Liver (tissue), 3 donors: ENCODE data around the gene GAS7.

Experiments used
- JUND ChIP-seq, 2 donors: IDR thresholded peaks; 2 replicates each; pipeline ENCODE4 v1.6.1; 2016; ENCODE audit warnings: antibody characterized with exemption in 2 of 2
- RXRA ChIP-seq, 2 donors: IDR thresholded peaks; 2 replicates each; pipeline ENCODE4 v1.6.1; 2017 to 2018; ENCODE audit warnings: antibody characterized with exemption in 2 of 2, mild to moderate bottlenecking in 1 of 2
- TF ChIP-seq, protein P1 (sequence below): fragments of 150-350 bp; IDR thresholded peaks from 2 replicates; pipeline ENCODE4 v1.5.1; 2017; ENCODE audit warnings: improper control_type of control experiment, low read depth, low read length; ENCODE audit not compliant: missing input control
- TF ChIP-seq, protein P2 (sequence below): IDR thresholded peaks from 2 replicates; pipeline ENCODE4 v1.6.1; 2016; ENCODE audit warnings: antibody characterized with exemption, mild to moderate bottlenecking
- donor health status: healthy.
- donor health status: healthy.

DNA sequence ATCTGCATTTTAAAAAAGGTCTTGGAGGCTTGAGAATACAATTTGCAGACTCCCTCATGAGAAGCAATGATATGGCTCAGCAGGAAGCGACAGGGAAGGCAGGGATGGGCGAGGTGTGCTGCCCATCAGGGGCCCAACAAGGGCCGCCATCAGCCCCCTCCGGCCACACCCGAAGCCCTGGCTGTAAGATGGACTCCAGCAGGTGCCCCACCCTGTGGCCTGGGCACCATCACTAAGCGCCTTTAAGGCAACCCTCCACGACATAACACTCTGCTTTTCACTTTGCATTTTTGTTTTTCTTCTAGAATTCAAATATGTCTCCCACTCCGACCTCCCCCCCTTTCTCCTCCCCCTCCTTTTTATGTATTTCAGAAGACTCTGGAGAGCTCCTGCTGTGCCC lies 241.2 kb downstream of the GAS7 start:
- TF ChIP-seq, protein P1, sequence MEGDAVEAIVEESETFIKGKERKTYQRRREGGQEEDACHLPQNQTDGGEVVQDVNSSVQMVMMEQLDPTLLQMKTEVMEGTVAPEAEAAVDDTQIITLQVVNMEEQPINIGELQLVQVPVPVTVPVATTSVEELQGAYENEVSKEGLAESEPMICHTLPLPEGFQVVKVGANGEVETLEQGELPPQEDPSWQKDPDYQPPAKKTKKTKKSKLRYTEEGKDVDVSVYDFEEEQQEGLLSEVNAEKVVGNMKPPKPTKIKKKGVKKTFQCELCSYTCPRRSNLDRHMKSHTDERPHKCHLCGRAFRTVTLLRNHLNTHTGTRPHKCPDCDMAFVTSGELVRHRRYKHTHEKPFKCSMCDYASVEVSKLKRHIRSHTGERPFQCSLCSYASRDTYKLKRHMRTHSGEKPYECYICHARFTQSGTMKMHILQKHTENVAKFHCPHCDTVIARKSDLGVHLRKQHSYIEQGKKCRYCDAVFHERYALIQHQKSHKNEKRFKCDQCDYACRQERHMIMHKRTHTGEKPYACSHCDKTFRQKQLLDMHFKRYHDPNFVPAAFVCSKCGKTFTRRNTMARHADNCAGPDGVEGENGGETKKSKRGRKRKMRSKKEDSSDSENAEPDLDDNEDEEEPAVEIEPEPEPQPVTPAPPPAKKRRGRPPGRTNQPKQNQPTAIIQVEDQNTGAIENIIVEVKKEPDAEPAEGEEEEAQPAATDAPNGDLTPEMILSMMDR = no peak
- TF ChIP-seq RXRA (IDR thresholded peaks at IDR 0.05) (no peak), JUND (IDR thresholded peaks at IDR 0.05) (no peak)
- TF ChIP-seq, protein P2, sequence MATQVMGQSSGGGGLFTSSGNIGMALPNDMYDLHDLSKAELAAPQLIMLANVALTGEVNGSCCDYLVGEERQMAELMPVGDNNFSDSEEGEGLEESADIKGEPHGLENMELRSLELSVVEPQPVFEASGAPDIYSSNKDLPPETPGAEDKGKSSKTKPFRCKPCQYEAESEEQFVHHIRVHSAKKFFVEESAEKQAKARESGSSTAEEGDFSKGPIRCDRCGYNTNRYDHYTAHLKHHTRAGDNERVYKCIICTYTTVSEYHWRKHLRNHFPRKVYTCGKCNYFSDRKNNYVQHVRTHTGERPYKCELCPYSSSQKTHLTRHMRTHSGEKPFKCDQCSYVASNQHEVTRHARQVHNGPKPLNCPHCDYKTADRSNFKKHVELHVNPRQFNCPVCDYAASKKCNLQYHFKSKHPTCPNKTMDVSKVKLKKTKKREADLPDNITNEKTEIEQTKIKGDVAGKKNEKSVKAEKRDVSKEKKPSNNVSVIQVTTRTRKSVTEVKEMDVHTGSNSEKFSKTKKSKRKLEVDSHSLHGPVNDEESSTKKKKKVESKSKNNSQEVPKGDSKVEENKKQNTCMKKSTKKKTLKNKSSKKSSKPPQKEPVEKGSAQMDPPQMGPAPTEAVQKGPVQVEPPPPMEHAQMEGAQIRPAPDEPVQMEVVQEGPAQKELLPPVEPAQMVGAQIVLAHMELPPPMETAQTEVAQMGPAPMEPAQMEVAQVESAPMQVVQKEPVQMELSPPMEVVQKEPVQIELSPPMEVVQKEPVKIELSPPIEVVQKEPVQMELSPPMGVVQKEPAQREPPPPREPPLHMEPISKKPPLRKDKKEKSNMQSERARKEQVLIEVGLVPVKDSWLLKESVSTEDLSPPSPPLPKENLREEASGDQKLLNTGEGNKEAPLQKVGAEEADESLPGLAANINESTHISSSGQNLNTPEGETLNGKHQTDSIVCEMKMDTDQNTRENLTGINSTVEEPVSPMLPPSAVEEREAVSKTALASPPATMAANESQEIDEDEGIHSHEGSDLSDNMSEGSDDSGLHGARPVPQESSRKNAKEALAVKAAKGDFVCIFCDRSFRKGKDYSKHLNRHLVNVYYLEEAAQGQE = no peak
